Left ventricle myocardium inferior (tissue), 1 donor: ENCODE data around the gene ATL1. TPM values are rescaled to one million over a fixed set of nuclear protein-coding genes. Genes with fewer than 3 reads are reported as not detected.
"Not testable (repeated sequence)": the region's sequence is repeated elsewhere in the genome, so short reads cannot be mapped to it uniquely, and the experiment has no call there.

Source experiments
- DNase-seq: peaks from one replicate; pipeline ENCODE4 v3.0.0-alpha.2; 2020
- H3K27ac ChIP-seq: fragments of 200-600 bp; replicated peaks from 2 replicates; pipeline ENCODE4 v1.8.0; 2021
- H3K27me3 ChIP-seq: fragments of 200-600 bp; 2 replicates; pipeline ENCODE4 v1.8.0; 2021; ENCODE audit warnings: low read depth
- H3K36me3 ChIP-seq: fragments of 200-600 bp; 2 replicates; pipeline ENCODE4 v1.8.0; 2021
- H3K4me1 ChIP-seq: fragments of 200-600 bp; 2 replicates; pipeline ENCODE4 v1.8.0; 2021
- H3K4me3 ChIP-seq: fragments of 200-600 bp; 2 replicates; pipeline ENCODE4 v1.8.0; 2021; ENCODE audit warnings: mild to moderate bottlenecking, moderate library complexity
- H3K9me3 ChIP-seq: fragments of 200-600 bp; replicated peaks from 2 replicates; pipeline ENCODE4 v1.8.0; 2021
- intact Hi-C: fragments of 100-400 bp; cut with micrococcal nuclease; formaldehyde crosslinking; loops from one replicate; pipeline ENCODE4 v1.11.0; 2022
- total RNA-seq: library from RNA; stranded (reverse); fragmentation: NEBNext Ultra II Directional; extraction: Animal tissue kit (Norgen Biotek cat#: 25700); gene quantifications from one replicate; pipeline ENCODE4 v1.2.1, GENCODE V29; 2021
- TF ChIP-seq, protein P1 (sequence below): fragments of 200-600 bp; IDR thresholded peaks from 2 replicates; pipeline ENCODE4 v1.8.0; 2021; ENCODE audit warnings: antibody characterized with exemption, mild to moderate bottlenecking, borderline replicate concordance
- donor health status: DM: no; HTN: yes; CAD: no; lungs with severe emphysema.

Gene ATL1
- total RNA-seq, 1 donor from 2014 or later = 1.6 TPM

DNA sequence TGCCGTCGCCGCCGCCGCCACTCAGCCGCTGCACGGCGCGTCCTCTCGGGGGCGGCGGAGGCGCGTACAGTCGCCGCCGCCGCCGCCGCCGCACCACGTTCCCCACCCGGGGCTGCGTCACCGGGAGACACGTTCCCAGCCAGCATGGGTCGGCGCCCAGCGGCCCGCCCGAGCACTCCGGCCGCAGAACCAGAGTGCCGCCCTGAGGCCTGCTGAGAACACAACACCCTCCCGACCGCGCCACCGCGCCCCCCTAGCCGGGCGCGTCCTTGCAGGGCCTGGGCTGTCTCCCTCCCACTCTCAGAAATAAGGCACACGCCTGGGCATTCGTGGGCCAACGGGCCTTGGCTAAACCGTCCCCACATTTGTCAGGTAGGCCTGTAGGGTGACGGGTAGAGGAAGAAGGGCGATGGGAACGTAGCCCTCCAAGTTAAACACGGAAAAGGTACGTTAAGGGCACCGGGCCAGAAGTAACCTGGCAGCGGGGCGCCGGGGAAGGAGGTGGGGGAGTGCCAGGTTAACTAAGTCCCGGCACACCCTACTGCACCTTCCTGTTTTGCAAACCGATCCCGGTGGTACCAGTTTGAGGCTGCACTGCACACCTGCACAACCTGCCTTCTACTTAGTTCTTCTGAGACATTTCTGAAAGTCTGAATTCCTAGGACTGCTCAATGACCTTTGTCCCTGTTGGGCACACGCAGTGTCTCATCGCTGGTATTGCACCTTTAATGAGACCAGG is 27.3 kb upstream of the ATL1 start, which contains the start of gene MAP4K5:
Gene MAP4K5, minus strand, starts transcription at position 68 of the 739 bp plus-strand sequence. CDS start 520 bp downstream, outside the sequence.
- TF ChIP-seq, protein P1, sequence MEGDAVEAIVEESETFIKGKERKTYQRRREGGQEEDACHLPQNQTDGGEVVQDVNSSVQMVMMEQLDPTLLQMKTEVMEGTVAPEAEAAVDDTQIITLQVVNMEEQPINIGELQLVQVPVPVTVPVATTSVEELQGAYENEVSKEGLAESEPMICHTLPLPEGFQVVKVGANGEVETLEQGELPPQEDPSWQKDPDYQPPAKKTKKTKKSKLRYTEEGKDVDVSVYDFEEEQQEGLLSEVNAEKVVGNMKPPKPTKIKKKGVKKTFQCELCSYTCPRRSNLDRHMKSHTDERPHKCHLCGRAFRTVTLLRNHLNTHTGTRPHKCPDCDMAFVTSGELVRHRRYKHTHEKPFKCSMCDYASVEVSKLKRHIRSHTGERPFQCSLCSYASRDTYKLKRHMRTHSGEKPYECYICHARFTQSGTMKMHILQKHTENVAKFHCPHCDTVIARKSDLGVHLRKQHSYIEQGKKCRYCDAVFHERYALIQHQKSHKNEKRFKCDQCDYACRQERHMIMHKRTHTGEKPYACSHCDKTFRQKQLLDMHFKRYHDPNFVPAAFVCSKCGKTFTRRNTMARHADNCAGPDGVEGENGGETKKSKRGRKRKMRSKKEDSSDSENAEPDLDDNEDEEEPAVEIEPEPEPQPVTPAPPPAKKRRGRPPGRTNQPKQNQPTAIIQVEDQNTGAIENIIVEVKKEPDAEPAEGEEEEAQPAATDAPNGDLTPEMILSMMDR = peak; percentile 95
- DNase-seq = peak; percentile 91
- no peaks in the 10 kb centered on the region for H3K9me3 ChIP-seq
- H3K36me3 ChIP-seq = no peaks in the 10 kb centered on the region
- peaks cover 40% of the 10 kb centered on the region for H3K4me1 ChIP-seq
- H3K27ac ChIP-seq = peak within 1 kb of the TSS; percentile 92
- no peaks in the 10 kb centered on the region for H3K27me3 ChIP-seq
- intact Hi-C loops = no loop called here
- H3K4me3 ChIP-seq = peak within 1 kb of the TSS; percentile 90

GRCh38 chr14:50533241-50533705 is 26.7 kb upstream of the ATL1 start:
- Histone ChIP-seq H3K27me3 (no peaks in the 10 kb centered on the region), H3K36me3 (no peaks in the 10 kb centered on the region), H3K4me3 (peak overlapping the region; percentile 90), H3K4me1 (peaks cover 40% of the 10 kb centered on the region), H3K27ac (peak overlapping the region; percentile 92), H3K9me3 (no peaks in the 10 kb centered on the region)
- intact Hi-C loops = no loop called here
- TF ChIP-seq, protein P1 = no peak
- DNase-seq = no peak

DNA sequence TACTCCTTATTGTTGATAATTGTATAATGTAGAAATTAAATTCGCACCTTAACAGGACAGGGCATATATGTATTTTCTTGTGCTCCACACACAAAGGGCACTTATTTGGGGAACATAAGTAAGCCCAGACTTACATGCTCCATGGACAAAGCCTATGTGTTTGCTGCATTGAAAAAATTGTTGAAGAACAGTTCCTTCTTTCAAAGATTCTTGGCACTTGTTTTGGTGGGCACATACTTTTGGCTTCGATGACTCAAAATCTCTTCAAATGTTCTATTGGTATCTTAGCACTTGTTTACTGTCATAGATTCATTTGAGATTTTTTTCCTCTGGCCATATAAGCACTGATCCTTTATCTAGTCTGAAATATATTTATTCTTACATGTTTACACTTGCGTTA is 26.1 kb upstream of the ATL1 start:
- Histone ChIP-seq H3K9me3 (no peaks in the 10 kb centered on the region), H3K27ac (peak overlapping the region; percentile 92), H3K4me3 (no peak overlapping the region), H3K4me1 (peaks cover 40% of the 10 kb centered on the region), H3K27me3 (no peaks in the 10 kb centered on the region), H3K36me3 (no peaks in the 10 kb centered on the region)
- TF ChIP-seq, protein P1 = no peak
- intact Hi-C loops = no loop called here
- no peak for DNase-seq

- TF ChIP-seq, protein P1 = no peak
- Histone ChIP-seq H3K4me3 (no peak overlapping the region), H3K9me3 (no peaks in the 10 kb centered on the region), H3K27me3 (no peaks in the 10 kb centered on the region), H3K4me1 (peaks cover 35% of the 10 kb centered on the region), H3K36me3 (no peaks in the 10 kb centered on the region), H3K27ac (no peak overlapping the region)
- intact Hi-C loops = no loop called here
- no peak for DNase-seq
These were observed 25.5 kb upstream of the ATL1 start for GRCh38 chr14:50534416-50534815.

DNA sequence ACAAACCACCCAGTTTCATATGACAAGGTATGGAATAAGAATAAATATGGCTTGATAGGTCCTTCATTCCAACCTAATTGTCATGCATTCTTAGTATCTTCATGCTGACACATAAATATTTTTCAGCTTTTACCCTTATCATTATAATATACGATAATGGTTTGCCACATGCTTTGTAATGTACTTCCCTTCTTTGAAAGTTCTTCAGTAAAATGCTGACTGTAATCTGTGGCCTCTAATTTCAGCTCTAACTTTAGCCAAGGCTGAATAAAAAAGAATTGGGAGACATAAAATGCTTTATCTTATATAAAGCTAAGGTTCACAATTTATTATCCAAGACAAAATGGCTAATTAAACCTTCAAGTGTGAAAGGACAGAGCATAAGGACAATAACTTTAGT is 24.9 kb upstream of the ATL1 start:
- DNase-seq = no peak
- no peaks in the 10 kb centered on the region for H3K36me3 ChIP-seq
- no peak overlapping the region for H3K27ac ChIP-seq
- no peaks in the 10 kb centered on the region for H3K27me3 ChIP-seq
- TF ChIP-seq, protein P1 = no peak
- no peaks in the 10 kb centered on the region for H3K9me3 ChIP-seq
- H3K4me3 ChIP-seq = no peak overlapping the region
- intact Hi-C loops = no loop called here
- H3K4me1 ChIP-seq = peaks cover 30% of the 10 kb centered on the region

- DNase-seq, H3K27ac ChIP-seq, H3K36me3 ChIP-seq, intact Hi-C loops, H3K4me3 ChIP-seq, H3K4me1 ChIP-seq, H3K27me3 ChIP-seq, H3K9me3 ChIP-seq: not testable (repeated sequence)
These were observed 21.9 kb upstream of the ATL1 start for GRCh38 chr14:50538034-50538433.
